Measurements from ENCODE around the gene CCDC13.

The CCDC13 gene

GRCh38 chr3:42756681-42757213 lies 16.3 kb downstream of the CCDC13 start:
- ChIA-PET POLR2A (no interaction called here), CTCF (interaction anchor here (0.6 to 1.5 kb wide), 3 partner anchors 12 to 724 kb away, joined by 3 to 5 read pairs (median 4); no protein-coding TSS in a partner anchor)
- TF ChIP-seq CTBP1 (IDR thresholded peaks at IDR 0.05; ENCODE audit: borderline replicate concordance) (no peak), ARNT (IDR thresholded peaks at IDR 0.05) (no peak), HDGF (IDR thresholded peaks at IDR 0.05; ENCODE audit: borderline replicate concordance) (no peak), FOXM1 (IDR thresholded peaks at IDR 0.05; ENCODE audit: borderline replicate concordance) (no peak), SUZ12 (IDR thresholded peaks at IDR 0.05) (no peak), L3MBTL2 (conservative IDR thresholded peaks at IDR 0.05) (no peak)
- no peak for DNase-seq (ENCODE audit: extremely low spot score)

GRCh38 chr3:42755681-42756578 lies 17.1 kb downstream of the CCDC13 start:
- DNase-seq (ENCODE audit: extremely low spot score) = peak; percentile 42
- CTCF ChIA-PET = interaction anchor here (0.6 to 1.5 kb wide), 2 partner anchors 11 to 19 kb away, joined by 4 to 5 read pairs; no protein-coding TSS in a partner anchor
- TF ChIP-seq FOXA1 (IDR thresholded peaks at IDR 0.05) (no peak), FOXM1 (IDR thresholded peaks at IDR 0.05; ENCODE audit: borderline replicate concordance) (no peak), FOXK2 (IDR thresholded peaks at IDR 0.05) (no peak), SUZ12 (IDR thresholded peaks at IDR 0.05) (no peak), ARNT (IDR thresholded peaks at IDR 0.05) (no peak), BHLHE40 (IDR thresholded peaks at IDR 0.05; ENCODE audit: borderline replicate concordance) (no peak)
- POLR2A ChIA-PET = no interaction called here

GRCh38 chr3:42753757-42754156 lies 19.3 kb downstream of the CCDC13 start:
- ChIA-PET POLR2A (no interaction called here), CTCF (no interaction called here)
- DNase-seq (ENCODE audit: extremely low spot score) = no peak
- TF ChIP-seq HDGF (IDR thresholded peaks at IDR 0.05; ENCODE audit: borderline replicate concordance) = no peak
- TF ChIP-seq ZNF384 (IDR thresholded peaks at IDR 0.05) = no peak
- no peak for TF ChIP-seq FOXM1 (IDR thresholded peaks at IDR 0.05; ENCODE audit: borderline replicate concordance)
- TF ChIP-seq FOXA1 (IDR thresholded peaks at IDR 0.05) = no peak

GRCh38 chr3:42752961-42753360 lies 20.1 kb downstream of the CCDC13 start:
- DNase-seq (ENCODE audit: extremely low spot score) = no peak
- ChIA-PET CTCF (no interaction called here), POLR2A (interaction anchor here (0.8 kb wide), 1 partner anchor 117 kb away, joined by 3 read pairs; no protein-coding TSS in a partner anchor)
- TF ChIP-seq ARNT (IDR thresholded peaks at IDR 0.05) (no peak), TARDBP (IDR thresholded peaks at IDR 0.05) (no peak), NFRKB (IDR thresholded peaks at IDR 0.05) (no peak), CTBP1 (IDR thresholded peaks at IDR 0.05; ENCODE audit: borderline replicate concordance) (no peak), BHLHE40 (IDR thresholded peaks at IDR 0.05; ENCODE audit: borderline replicate concordance) (no peak), PKNOX1 (IDR thresholded peaks at IDR 0.05) (no peak), LEF1 (IDR thresholded peaks at IDR 0.05; ENCODE audit: borderline replicate concordance) (no peak)

- ChIA-PET POLR2A (interaction anchor here (0.8 kb wide), 1 partner anchor 117 kb away, joined by 3 read pairs; no protein-coding TSS in a partner anchor), CTCF (no interaction called here)
- DNase-seq (ENCODE audit: extremely low spot score) = no peak
- TF ChIP-seq L3MBTL2 (conservative IDR thresholded peaks at IDR 0.05) (no peak), ARNT (IDR thresholded peaks at IDR 0.05) (no peak), BHLHE40 (IDR thresholded peaks at IDR 0.05; ENCODE audit: borderline replicate concordance) (no peak), HDGF (IDR thresholded peaks at IDR 0.05; ENCODE audit: borderline replicate concordance) (no peak), CTBP1 (IDR thresholded peaks at IDR 0.05; ENCODE audit: borderline replicate concordance) (no peak), NFRKB (IDR thresholded peaks at IDR 0.05) (no peak), SUZ12 (IDR thresholded peaks at IDR 0.05) (no peak), SP1 (IDR thresholded peaks at IDR 0.05) (no peak), LEF1 (IDR thresholded peaks at IDR 0.05; ENCODE audit: borderline replicate concordance) (no peak), TARDBP (IDR thresholded peaks at IDR 0.05) (no peak), FOXK2 (IDR thresholded peaks at IDR 0.05) (no peak), PKNOX1 (IDR thresholded peaks at IDR 0.05) (no peak), FOXA1 (IDR thresholded peaks at IDR 0.05) (no peak), FOXM1 (IDR thresholded peaks at IDR 0.05; ENCODE audit: borderline replicate concordance) (no peak), ZNF384 (IDR thresholded peaks at IDR 0.05) (no peak), ELF4 (IDR thresholded peaks at IDR 0.05) (no peak)
Observed at GRCh38 chr3:42752441-42752840, 20.6 kb downstream of the CCDC13 start.

- POLR2A ChIA-PET = no interaction called here
- CTCF ChIA-PET = no interaction called here
- TF ChIP-seq PKNOX1 (IDR thresholded peaks at IDR 0.05) (no peak), FOXA1 (IDR thresholded peaks at IDR 0.05) (no peak), ARNT (IDR thresholded peaks at IDR 0.05) (no peak), SUZ12 (IDR thresholded peaks at IDR 0.05) (no peak), NFRKB (IDR thresholded peaks at IDR 0.05) (no peak), HDGF (IDR thresholded peaks at IDR 0.05; ENCODE audit: borderline replicate concordance) (no peak), ELF4 (IDR thresholded peaks at IDR 0.05) (no peak), FOXK2 (IDR thresholded peaks at IDR 0.05) (no peak), LEF1 (IDR thresholded peaks at IDR 0.05; ENCODE audit: borderline replicate concordance) (no peak), TARDBP (IDR thresholded peaks at IDR 0.05) (no peak), SP1 (IDR thresholded peaks at IDR 0.05) (no peak), CTBP1 (IDR thresholded peaks at IDR 0.05; ENCODE audit: borderline replicate concordance) (no peak), BHLHE40 (IDR thresholded peaks at IDR 0.05; ENCODE audit: borderline replicate concordance) (no peak), FOXM1 (IDR thresholded peaks at IDR 0.05; ENCODE audit: borderline replicate concordance) (no peak), L3MBTL2 (conservative IDR thresholded peaks at IDR 0.05) (no peak), ZNF384 (IDR thresholded peaks at IDR 0.05) (no peak)
Observed at GRCh38 chr3:42751609-42752008, 21.4 kb downstream of the CCDC13 start.

More at GRCh38 chr3:42751609-42752008, 21.4 kb downstream of the CCDC13 start:
- no peak for DNase-seq (ENCODE audit: extremely low spot score)
